Activated CD4-positive, alpha-beta T cell treated with anti-CD3 and anti-CD28 coated beads, Interleukin-2, amount 10 ng/mL, durations not matched to agents 7 days and 5 days (primary cell): Measurements from ENCODE around the gene LANCL3. TPM values are rescaled to one million over a fixed set of nuclear protein-coding genes. Genes with fewer than 3 reads are reported as not detected.
A peak's percentile ranks its signal among the peaks of the same experiment; 100 is the strongest.

Experiments used
- CTCF ChIA-PET: fragments of 350-600 bp; sonication (Branson Sonifier 250); formaldehyde crosslinking; loops from one replicate; lab custom pipeline; 2021; ENCODE audit warnings: antibody characterized with exemption; lab: Charles Lee
- POLR2A ChIA-PET: fragments of 350-600 bp; sonication (Branson Sonifier 250); formaldehyde crosslinking; loops from one replicate; lab custom pipeline; 2021; ENCODE audit warnings: antibody characterized with exemption; lab: Charles Lee
- DNase-seq: peaks from one replicate; pipeline ENCODE4 v3.0.0-alpha.2; 2020
- H3K27ac Mint-ChIP-seq: one replicate; pipeline ENCODE4 v1.8.0; 2021; ENCODE audit warnings: mild to moderate bottlenecking, moderate library complexity, mixed read lengths
- H3K27me3 Mint-ChIP-seq: one replicate; pipeline ENCODE4 v1.8.0; 2021; ENCODE audit warnings: mixed read lengths
- H3K36me3 Mint-ChIP-seq: one replicate; pipeline ENCODE4 v1.8.0; 2021; ENCODE audit warnings: low read depth, mixed read lengths
- H3K4me1 Mint-ChIP-seq: one replicate; pipeline ENCODE4 v1.8.0; 2021; ENCODE audit warnings: mixed read lengths
- H3K4me3 Mint-ChIP-seq: one replicate; pipeline ENCODE4 v1.8.0; 2021; ENCODE audit warnings: mild to moderate bottlenecking, moderate library complexity, mixed read lengths
- H3K9me3 Mint-ChIP-seq: one replicate; pipeline ENCODE4 v1.8.0; 2021; ENCODE audit warnings: mixed read lengths
- total RNA-seq, 2 experiments: library from RNA; stranded (reverse); gene quantifications; one replicate each; pipeline ENCODE4 v1.2.3, GENCODE V29; 2021

Gene LANCL3
- total RNA-seq, 2 experiments from 2014 or later: 0.30 to 0.46 TPM

GRCh38 chrX:37697169-37697760 is 125.8 kb downstream of the LANCL3 start:
- H3K27me3 Mint-ChIP-seq: no peaks in the 10 kb centered on the region
- CTCF ChIA-PET: no interaction called here
- no peak for DNase-seq

GRCh38 chrX:37701588-37701987 is 130.1 kb downstream of the LANCL3 start:
- CTCF ChIA-PET: no interaction called here
- no peaks in the 10 kb centered on the region for H3K4me1 Mint-ChIP-seq
- no peaks in the 10 kb centered on the region for H3K9me3 Mint-ChIP-seq
- DNase-seq: no peak
- no peaks in the 10 kb centered on the region for H3K27me3 Mint-ChIP-seq
- no peaks in the 10 kb centered on the region for H3K36me3 Mint-ChIP-seq
- no peak overlapping the region for H3K4me3 Mint-ChIP-seq
- POLR2A ChIA-PET: no interaction called here
- H3K27ac Mint-ChIP-seq: no peak overlapping the region

More at GRCh38 chrX:37697169-37697760, 125.8 kb downstream of the LANCL3 start:
- Mint-ChIP-seq H3K4me3 (no peak overlapping the region), H3K27ac (no peak overlapping the region), H3K4me1 (no peaks in the 10 kb centered on the region), H3K9me3 (no peaks in the 10 kb centered on the region), H3K36me3 (no peaks in the 10 kb centered on the region)
- POLR2A ChIA-PET: no interaction called here

DNA sequence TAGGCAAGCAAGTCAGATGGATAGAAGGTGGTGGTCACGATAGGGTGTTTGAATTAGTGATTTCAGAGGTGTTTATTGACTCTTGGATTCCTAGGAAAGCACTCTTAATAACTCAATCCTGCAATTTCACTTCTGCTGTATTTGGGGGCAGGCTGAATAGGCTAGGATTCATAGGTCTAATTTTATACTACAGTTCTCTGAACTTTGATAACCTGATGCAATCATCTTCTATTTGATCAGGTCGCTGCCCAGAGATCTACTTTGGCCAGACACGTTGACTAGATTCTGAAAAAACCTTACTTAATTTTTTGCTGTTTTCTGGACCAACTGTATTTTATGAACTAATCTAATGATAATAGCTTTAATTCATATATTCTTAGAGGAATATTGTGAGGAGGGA is 140.5 kb downstream of the LANCL3 start:
- Mint-ChIP-seq H3K27ac (no peak overlapping the region), H3K4me3 (no peak overlapping the region), H3K27me3 (no peaks in the 10 kb centered on the region), H3K36me3 (no peaks in the 10 kb centered on the region), H3K9me3 (no peaks in the 10 kb centered on the region), H3K4me1 (no peaks in the 10 kb centered on the region)
- CTCF ChIA-PET: no interaction called here
- POLR2A ChIA-PET: no interaction called here
- no peak for DNase-seq

DNA sequence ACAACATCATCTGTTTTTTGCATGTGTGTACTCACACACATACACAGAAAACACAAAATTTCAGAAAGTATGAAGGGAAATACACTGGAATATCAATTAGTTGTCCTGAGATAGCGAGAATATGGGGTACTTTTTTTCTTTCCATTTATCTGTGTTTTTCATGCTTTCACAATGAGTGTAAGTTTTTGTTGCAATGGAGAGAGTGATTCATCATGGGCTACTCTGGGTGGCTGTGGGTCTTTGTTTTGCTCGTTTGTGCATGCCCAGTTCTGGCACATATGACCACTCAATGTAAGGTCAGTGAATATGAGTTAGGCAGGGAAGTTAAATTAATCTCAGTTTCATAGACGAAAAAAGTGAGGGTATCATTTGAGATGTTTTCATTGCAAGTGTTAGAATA is 141.0 kb downstream of the LANCL3 start:
- H3K27me3 Mint-ChIP-seq: no peaks in the 10 kb centered on the region
- no peaks in the 10 kb centered on the region for H3K36me3 Mint-ChIP-seq
- CTCF ChIA-PET: no interaction called here
- H3K4me3 Mint-ChIP-seq: no peak overlapping the region
- H3K9me3 Mint-ChIP-seq: no peaks in the 10 kb centered on the region
- POLR2A ChIA-PET: no interaction called here
- no peaks in the 10 kb centered on the region for H3K4me1 Mint-ChIP-seq
- DNase-seq: no peak
- H3K27ac Mint-ChIP-seq: no peak overlapping the region

GRCh38 chrX:37714479-37714878 is 143.0 kb downstream of the LANCL3 start:
- Mint-ChIP-seq H3K27ac (peak overlapping the region; percentile 9), H3K4me3 (no peak overlapping the region), H3K36me3 (peaks cover 2% of the 10 kb centered on the region), H3K27me3 (peaks cover 7% of the 10 kb centered on the region), H3K4me1 (no peaks in the 10 kb centered on the region), H3K9me3 (peaks cover 4% of the 10 kb centered on the region)
- POLR2A ChIA-PET: no interaction called here
- CTCF ChIA-PET: interaction anchor here (1.3 kb wide), 1 partner anchor 13 kb away, joined by 4 read pairs; no protein-coding TSS in a partner anchor
- DNase-seq: no peak

DNA sequence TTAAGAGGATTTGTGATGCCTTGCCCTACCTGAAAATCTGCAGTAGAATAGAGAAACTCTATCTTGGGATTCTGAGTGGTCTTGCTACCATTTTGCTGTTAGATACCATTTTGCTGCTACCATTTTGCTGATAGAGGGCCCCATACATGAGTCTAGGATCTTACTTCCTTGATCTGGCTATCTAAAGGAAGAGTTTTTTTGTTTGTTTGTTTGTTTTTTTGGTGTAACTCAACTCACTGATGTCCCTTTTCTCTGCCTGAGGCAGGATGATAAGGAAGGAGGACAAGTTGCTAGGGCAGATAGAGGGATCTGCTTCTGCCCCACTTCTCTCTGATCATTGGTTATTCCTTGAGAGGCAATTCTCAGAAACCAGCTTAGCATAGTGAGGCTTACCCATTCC is 145.1 kb downstream of the LANCL3 start:
- Mint-ChIP-seq H3K36me3 (peaks cover 2% of the 10 kb centered on the region), H3K4me3 (no peak overlapping the region), H3K4me1 (no peaks in the 10 kb centered on the region), H3K27me3 (peaks cover 7% of the 10 kb centered on the region), H3K9me3 (peaks cover 4% of the 10 kb centered on the region), H3K27ac (no peak overlapping the region)
- DNase-seq: no peak
- CTCF ChIA-PET: interaction anchor here (1.0 kb wide), 1 partner anchor 114 kb away, joined by 4 read pairs; no protein-coding TSS in a partner anchor
- POLR2A ChIA-PET: no interaction called here

DNA sequence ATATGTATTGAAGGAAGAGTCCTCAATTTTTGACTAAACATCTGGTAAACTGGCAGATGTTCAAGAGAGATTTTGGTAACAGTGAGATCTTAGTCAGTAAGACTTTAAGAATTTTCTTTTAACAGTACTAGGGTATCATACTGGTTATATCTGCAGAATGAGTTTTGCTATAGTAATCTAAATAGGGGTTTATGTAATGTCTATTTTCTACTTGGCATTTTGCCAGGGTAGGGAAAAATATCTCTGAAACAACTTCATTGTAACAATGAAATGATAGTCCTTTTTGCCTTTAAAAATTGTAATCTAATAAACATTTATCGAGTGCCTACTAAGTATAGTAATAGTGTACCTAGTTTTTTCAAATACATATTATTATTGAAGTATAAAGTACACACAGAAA is 146.2 kb downstream of the LANCL3 start:
- Mint-ChIP-seq H3K36me3 (peaks cover 2% of the 10 kb centered on the region), H3K27me3 (peaks cover 9% of the 10 kb centered on the region), H3K4me1 (no peaks in the 10 kb centered on the region), H3K27ac (no peak overlapping the region), H3K9me3 (peaks cover 4% of the 10 kb centered on the region), H3K4me3 (no peak overlapping the region)
- ChIA-PET CTCF (no interaction called here), POLR2A (no interaction called here)
- DNase-seq: no peak

DNA sequence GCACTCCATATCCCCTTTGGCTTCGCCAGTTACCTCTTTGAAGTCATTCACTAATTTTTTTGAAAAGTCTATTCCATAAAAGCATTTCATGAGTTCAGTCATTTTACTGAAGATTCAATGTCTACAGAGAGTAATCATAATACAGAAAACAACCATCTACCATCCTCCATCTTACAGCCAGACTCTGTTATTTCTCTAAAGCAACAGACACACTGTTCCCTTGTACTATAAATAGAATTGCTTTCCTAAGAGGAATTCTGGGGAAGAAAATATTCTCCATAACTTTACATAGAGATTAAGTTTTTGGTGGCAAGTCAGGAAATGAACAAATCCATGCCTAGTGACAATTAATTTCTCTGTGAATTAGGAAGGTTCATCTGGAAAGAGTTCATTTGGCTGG is 151.1 kb downstream of the LANCL3 start:
- Mint-ChIP-seq H3K27me3 (peaks cover 9% of the 10 kb centered on the region), H3K27ac (no peak overlapping the region), H3K4me1 (no peaks in the 10 kb centered on the region), H3K9me3 (peaks cover 4% of the 10 kb centered on the region), H3K36me3 (peaks cover 2% of the 10 kb centered on the region), H3K4me3 (no peak overlapping the region)
- DNase-seq: no peak
- ChIA-PET POLR2A (no interaction called here), CTCF (no interaction called here)

DNA sequence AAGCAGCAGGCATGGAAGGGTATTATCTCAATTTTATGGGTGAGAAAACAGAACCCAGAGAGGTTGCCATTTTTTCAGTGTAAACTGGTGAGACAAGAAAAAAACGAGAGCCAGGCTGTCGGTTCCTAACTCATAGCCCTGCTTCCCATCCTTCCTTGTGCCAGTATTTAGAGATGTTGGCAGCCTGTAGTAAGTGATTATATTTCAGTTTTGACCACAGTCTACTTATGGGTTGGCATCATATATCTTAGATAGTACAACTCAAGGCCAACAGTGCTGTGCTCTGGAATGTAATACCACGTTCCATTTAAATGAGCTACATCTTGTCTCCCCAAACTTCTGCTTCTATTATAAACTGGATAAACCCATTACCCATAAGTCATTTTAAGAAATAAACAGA is 154.9 kb downstream of the LANCL3 start:
- no peak for DNase-seq
- Mint-ChIP-seq H3K4me3 (no peak overlapping the region), H3K9me3 (no peaks in the 10 kb centered on the region), H3K27ac (no peak overlapping the region), H3K4me1 (no peaks in the 10 kb centered on the region), H3K36me3 (no peaks in the 10 kb centered on the region), H3K27me3 (peaks cover 2% of the 10 kb centered on the region)
- ChIA-PET POLR2A (no interaction called here), CTCF (no interaction called here)

Other genes starting within 250 kb of the LANCL3 start
- gene PRRG1, start 222.3 kb upstream of the LANCL3 start, total RNA-seq: not detected
- under 1 TPM; 0.02 to 0.04 TPM for gene XK, start 114.1 kb downstream of the LANCL3 start, total RNA-seq
- gene CYBB, start 208.4 kb downstream of the LANCL3 start, total RNA-seq: not detected